ENCODE results near the gene EHHADH. TPM values are rescaled to one million over a fixed set of nuclear protein-coding genes. Genes with fewer than 3 reads are reported as not detected.
A peak's percentile ranks its signal among the peaks of the same experiment; 100 is the strongest.
"Not testable (repeated sequence)": the region's sequence is repeated elsewhere in the genome, so short reads cannot be mapped to it uniquely, and the experiment has no call there.

The EHHADH gene
- total RNA-seq, 2 donors from 2014 or later = 8.3 to 9.2 TPM

- Histone ChIP-seq H3K27me3 (no peaks in the 10 kb centered on the region), H3K4me1 (peaks cover 5% of the 10 kb centered on the region), H3K36me3 (replicated peaks in 1 of 2; ENCODE audit: insufficient read depth in 1 of 2, low read depth in 2 of 2) (no peaks in the 10 kb centered on the region), H3K27ac (no peak overlapping the region), H3K9me3 (no peaks in the 10 kb centered on the region), H3K4me3 (no peak overlapping the region)
- intact Hi-C loops (cut with DNase I) = no loop called here
- WGBS, 2 donors = 100% methylated on average over 1 of the region's 1 CpG
- TF ChIP-seq POLR2A (IDR thresholded peaks at IDR 0.05) (no peak), CTCF (IDR thresholded peaks at IDR 0.05) (no peak)
- no peak for DNase-seq
- ATAC-seq = no peak
Observed at GRCh38 chr3:185257334-185257733, 3.5 kb upstream of the EHHADH start.

GRCh38 chr3:185254799-185255198, 950 bp upstream of the EHHADH start:
- no peaks in the 10 kb centered on the region for H3K27me3 ChIP-seq
- intact Hi-C loops (cut with DNase I) = no loop called here
- peaks cover 20% of the 10 kb centered on the region for H3K4me1 ChIP-seq
- H3K4me3 ChIP-seq = no peak overlapping the region
- no peak overlapping the region for H3K27ac ChIP-seq
- no peaks in the 10 kb centered on the region for H3K9me3 ChIP-seq
- TF ChIP-seq CTCF (IDR thresholded peaks at IDR 0.05) (no peak), POLR2A (IDR thresholded peaks at IDR 0.05) (no peak)
- H3K36me3 ChIP-seq (replicated peaks in 1 of 2; ENCODE audit: insufficient read depth in 1 of 2, low read depth in 2 of 2) = no peaks in the 10 kb centered on the region
- ATAC-seq (no peak), DNase-seq (no peak)
- WGBS, 2 donors = 82 to 85% methylated on average over 4 of the region's 4 CpGs

- H3K36me3 ChIP-seq (replicated peaks in 1 of 2; ENCODE audit: insufficient read depth in 1 of 2, low read depth in 2 of 2); H3K9me3 ChIP-seq; H3K27ac ChIP-seq; H3K4me3 ChIP-seq; DNase-seq; intact Hi-C loops (cut with DNase I); H3K27me3 ChIP-seq: not testable (repeated sequence)
- peaks cover 20% of the 10 kb centered on the region for H3K4me1 ChIP-seq
- WGBS, 2 donors = 51 to 55% methylated on average over 3 to 4 of the region's 4 CpGs
- ATAC-seq = peak; percentile 25
Observed at GRCh38 chr3:185253133-185253532, 716 bp downstream of the EHHADH start.

GRCh38 chr3:185251272-185251671, 2.6 kb downstream of the EHHADH start:
- H3K27me3 ChIP-seq = no peaks in the 10 kb centered on the region
- WGBS, 2 donors = 73 to 79% methylated on average over 5 of the region's 5 CpGs
- DNase-seq (no peak), ATAC-seq (no peak)
- H3K4me3 ChIP-seq = no peak overlapping the region
- no peak overlapping the region for H3K27ac ChIP-seq
- peaks cover 20% of the 10 kb centered on the region for H3K4me1 ChIP-seq
- no peak for TF ChIP-seq POLR2A (IDR thresholded peaks at IDR 0.05)
- no peak for TF ChIP-seq CTCF (IDR thresholded peaks at IDR 0.05)
- intact Hi-C loops (cut with DNase I) = no loop called here
- H3K9me3 ChIP-seq = no peaks in the 10 kb centered on the region
- no peaks in the 10 kb centered on the region for H3K36me3 ChIP-seq (replicated peaks in 1 of 2; ENCODE audit: insufficient read depth in 1 of 2, low read depth in 2 of 2)

GRCh38 chr3:185250653-185251052, 3.2 kb downstream of the EHHADH start:
- Histone ChIP-seq H3K4me3 (no peak overlapping the region), H3K36me3 (replicated peaks in 1 of 2; ENCODE audit: insufficient read depth in 1 of 2, low read depth in 2 of 2) (no peaks in the 10 kb centered on the region), H3K27me3 (no peaks in the 10 kb centered on the region), H3K27ac (no peak overlapping the region), H3K4me1 (peaks cover 20% of the 10 kb centered on the region), H3K9me3 (no peaks in the 10 kb centered on the region)
- intact Hi-C loops (cut with DNase I) = no loop called here
- no peak for ATAC-seq
- 0% methylated on average over 1 of the region's 1 CpG for WGBS, 2 donors
- no peak for TF ChIP-seq CTCF (IDR thresholded peaks at IDR 0.05)
- TF ChIP-seq POLR2A (IDR thresholded peaks at IDR 0.05) = no peak
- DNase-seq = no peak

Measured in body of pancreas (tissue), 4 donors.